Measurements from ENCODE around the gene ZBTB40.

ZBTB40 gene

DNA sequence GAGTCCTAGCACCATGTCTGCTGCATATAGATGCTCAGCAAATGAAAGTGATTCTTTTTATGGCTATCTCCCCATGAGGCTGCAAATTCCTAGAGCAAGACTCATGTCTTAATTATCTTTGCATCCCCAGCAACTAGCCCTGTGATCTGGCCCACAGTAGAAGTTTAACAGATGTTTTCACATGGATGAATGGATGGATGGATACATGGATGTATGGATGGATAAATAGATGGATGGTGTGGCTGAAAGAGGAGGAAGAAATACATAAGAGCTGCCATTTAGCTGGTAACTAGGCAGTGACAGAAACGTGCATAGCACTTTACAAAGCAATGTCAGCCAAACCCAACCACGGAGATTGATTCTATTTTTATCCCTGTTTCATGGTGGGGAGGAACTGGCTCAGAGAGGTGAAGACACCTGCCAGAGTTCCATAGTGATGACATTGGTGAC is 32.7 kb upstream of the ZBTB40 start:
- H3K79me2 ChIP-seq (ENCODE audit: insufficient read depth, low read length) = no peaks in the 10 kb centered on the region
- H3K9ac ChIP-seq (ENCODE audit: low read length) = no peak overlapping the region

GRCh38 chr1:22420455-22421053 is 31.1 kb upstream of the ZBTB40 start:
- Histone ChIP-seq H3K36me3 (ENCODE audit: low read length) (no peaks in the 10 kb centered on the region), H3K27ac (ENCODE audit: low read depth, low read length) (no peak overlapping the region), H3K27me3 (ENCODE audit: low read length) (no peaks in the 10 kb centered on the region), H3K79me2 (ENCODE audit: insufficient read depth, low read length) (no peaks in the 10 kb centered on the region), H3K9ac (ENCODE audit: low read length) (no peak overlapping the region), H3K9me3 (ENCODE audit: insufficient read depth, low read length) (no peaks in the 10 kb centered on the region), H4K20me1 (ENCODE audit: low read depth, low read length) (no peaks in the 10 kb centered on the region), H2AFZ (ENCODE audit: low read depth, low read length, severe bottlenecking) (no peak overlapping the region), H3K9me2 (replicated peaks; ENCODE audit: insufficient read depth, low read length) (no peaks in the 10 kb centered on the region), H3F3A (ENCODE audit: insufficient read depth) (no peaks in the 10 kb centered on the region), H3K4me3 (ENCODE audit: insufficient read depth, low read length, poor library complexity, severe bottlenecking) (no peak overlapping the region), H3K4me2 (ENCODE audit: low read depth, low read length, poor library complexity, severe bottlenecking) (no peak overlapping the region)
- TF ChIP-seq EZH2phosphoT487 (conservative IDR thresholded peaks at IDR 0.05; ENCODE audit: low read length) (no peak), CTCF (IDR thresholded peaks at IDR 0.05; ENCODE audit: insufficient read depth, low read length, poor library complexity, severe bottlenecking) (peak; percentile 66)

More for the DNA sequence above, 32.7 kb upstream of the ZBTB40 start:
- Histone ChIP-seq H3K4me2 (ENCODE audit: low read depth, low read length, poor library complexity, severe bottlenecking) (no peak overlapping the region), H3K9me3 (ENCODE audit: insufficient read depth, low read length) (no peaks in the 10 kb centered on the region), H3F3A (ENCODE audit: insufficient read depth) (no peaks in the 10 kb centered on the region), H3K27me3 (ENCODE audit: low read length) (no peaks in the 10 kb centered on the region), H4K20me1 (ENCODE audit: low read depth, low read length) (no peaks in the 10 kb centered on the region), H3K36me3 (ENCODE audit: low read length) (no peaks in the 10 kb centered on the region), H3K9me2 (replicated peaks; ENCODE audit: insufficient read depth, low read length) (no peaks in the 10 kb centered on the region), H3K4me3 (ENCODE audit: insufficient read depth, low read length, poor library complexity, severe bottlenecking) (no peak overlapping the region), H2AFZ (ENCODE audit: low read depth, low read length, severe bottlenecking) (no peak overlapping the region), H3K27ac (ENCODE audit: low read depth, low read length) (no peak overlapping the region)
- TF ChIP-seq EZH2phosphoT487 (conservative IDR thresholded peaks at IDR 0.05; ENCODE audit: low read length) (no peak), CTCF (IDR thresholded peaks at IDR 0.05; ENCODE audit: insufficient read depth, low read length, poor library complexity, severe bottlenecking) (no peak)

GRCh38 chr1:22426781-22427180 is 24.9 kb upstream of the ZBTB40 start:
- TF ChIP-seq EZH2phosphoT487 (conservative IDR thresholded peaks at IDR 0.05; ENCODE audit: low read length) (no peak), CTCF (IDR thresholded peaks at IDR 0.05; ENCODE audit: insufficient read depth, low read length, poor library complexity, severe bottlenecking) (no peak)

More at GRCh38 chr1:22426781-22427180, 24.9 kb upstream of the ZBTB40 start:
- H3K36me3 ChIP-seq (ENCODE audit: low read length) = no peaks in the 10 kb centered on the region
- no peak overlapping the region for H3K4me2 ChIP-seq (ENCODE audit: low read depth, low read length, poor library complexity, severe bottlenecking)
- H3K27ac ChIP-seq (ENCODE audit: low read depth, low read length) = no peak overlapping the region
- no peak overlapping the region for H3K9ac ChIP-seq (ENCODE audit: low read length)
- no peaks in the 10 kb centered on the region for H3K79me2 ChIP-seq (ENCODE audit: insufficient read depth, low read length)
- H3K9me2 ChIP-seq (replicated peaks; ENCODE audit: insufficient read depth, low read length) = no peaks in the 10 kb centered on the region
- no peak overlapping the region for H2AFZ ChIP-seq (ENCODE audit: low read depth, low read length, severe bottlenecking)
- no peak overlapping the region for H3K4me3 ChIP-seq (ENCODE audit: insufficient read depth, low read length, poor library complexity, severe bottlenecking)
- no peaks in the 10 kb centered on the region for H3F3A ChIP-seq (ENCODE audit: insufficient read depth)
- no peaks in the 10 kb centered on the region for H4K20me1 ChIP-seq (ENCODE audit: low read depth, low read length)
- H3K9me3 ChIP-seq (ENCODE audit: insufficient read depth, low read length) = no peaks in the 10 kb centered on the region
- no peaks in the 10 kb centered on the region for H3K27me3 ChIP-seq (ENCODE audit: low read length)
